Kidney epithelial cell (primary cell): ENCODE results near the gene SPATS1. TPM values are rescaled to one million over a fixed set of nuclear protein-coding genes. Genes with fewer than 3 reads are reported as not detected.
"Not testable (repeated sequence)": the region's sequence is repeated elsewhere in the genome, so short reads cannot be mapped to it uniquely, and the experiment has no call there.

Experiments
- DNase-seq: peaks from one replicate; pipeline ENCODE4 v3.0.0-alpha.2; 2010; ENCODE audit warnings: low read depth
- H3K27me3 ChIP-seq: 2 replicates; pipeline ENCODE4 v1.6.0; 2011; ENCODE audit warnings: low read length; ENCODE audit not compliant: control insufficient read depth, insufficient read depth
- H3K36me3 ChIP-seq: 2 replicates; pipeline ENCODE4 v1.5.1; 2011; ENCODE audit warnings: low read length; ENCODE audit not compliant: control insufficient read depth, insufficient read depth
- H3K4me3 ChIP-seq: 2 replicates; pipeline ENCODE4 v1.5.1; 2011; ENCODE audit warnings: low read depth, mild to moderate bottlenecking, control low read depth, low read length
- CTCF ChIP-seq: IDR thresholded peaks from 2 replicates; pipeline ENCODE4 v1.5.1; 2011; ENCODE audit warnings: mild to moderate bottlenecking, moderate library complexity, low read length, control low read depth, inconsistent platforms; ENCODE audit not compliant: insufficient read depth, poor library complexity, severe bottlenecking
- total RNA-seq: library from RNA; depleted of rRNA; stranded (reverse); fragments of >200 nt; gene quantifications from 2 replicates; pipeline ENCODE4 v1.2.3, GENCODE V29; 2015

SPATS1 gene
- total RNA-seq, 1 donor from 2014 or later, result not detected

DNA sequence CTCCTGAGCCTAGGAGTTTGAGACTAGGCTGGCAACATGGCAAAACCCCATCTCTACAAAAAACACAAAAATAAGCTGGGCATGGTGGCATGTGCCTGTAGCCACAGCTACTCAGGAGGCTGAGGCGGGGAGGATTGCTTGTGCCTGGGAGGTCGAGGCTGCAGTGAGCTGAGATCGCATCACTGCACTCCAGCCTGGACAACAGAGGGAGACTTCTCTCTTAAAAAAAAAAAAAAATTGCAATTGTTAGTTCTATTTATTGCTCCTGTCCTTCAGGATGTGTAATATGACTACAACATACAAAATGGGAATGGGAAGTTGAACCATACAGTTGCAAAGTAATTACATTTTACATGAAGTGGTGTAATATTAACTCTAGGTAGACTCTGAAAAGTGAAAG is 21.2 kb upstream of the SPATS1 start:
- Histone ChIP-seq H3K27me3 (peaks cover 2% of the 10 kb centered on the region), H3K4me3 (no peak overlapping the region)
- TF ChIP-seq CTCF, result no peak

DNA sequence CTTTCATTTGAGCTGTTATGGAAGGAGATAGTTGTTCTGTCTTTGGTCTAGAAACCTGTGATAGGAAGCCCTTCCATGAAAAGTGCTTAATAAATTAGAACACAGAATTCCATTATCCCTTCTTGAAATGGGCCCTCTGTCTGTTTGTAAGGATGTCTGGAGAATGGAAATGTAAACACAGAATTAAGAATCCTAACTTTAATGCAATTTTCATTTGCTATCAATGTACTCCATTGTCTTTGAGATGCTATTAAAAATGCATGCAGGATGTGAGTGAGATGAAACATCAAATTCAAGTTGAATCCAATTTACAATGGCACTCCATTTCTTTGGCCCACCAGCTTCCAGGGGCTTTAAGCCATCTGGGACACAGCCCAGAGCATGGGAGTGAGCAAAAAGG is 15.4 kb upstream of the SPATS1 start:
- Histone ChIP-seq H3K27me3 (peaks cover 11% of the 10 kb centered on the region), H3K36me3 (no peaks in the 10 kb centered on the region), H3K4me3 (no peak overlapping the region)
- TF ChIP-seq CTCF, result no peak
- no peak for DNase-seq

More for the DNA sequence above, 21.2 kb upstream of the SPATS1 start:
- no peak for DNase-seq
- no peaks in the 10 kb centered on the region for H3K36me3 ChIP-seq

- DNase-seq, result no peak
- no peak overlapping the region for H3K4me3 ChIP-seq
- TF ChIP-seq CTCF, result no peak
- no peaks in the 10 kb centered on the region for H3K36me3 ChIP-seq
- H3K27me3 ChIP-seq, result peaks cover 11% of the 10 kb centered on the region
These were observed 14.7 kb upstream of the SPATS1 start for GRCh38 chr6:44327760-44328159.

GRCh38 chr6:44328203-44328602 is 14.2 kb upstream of the SPATS1 start:
- H3K4me3 ChIP-seq, DNase-seq, H3K36me3 ChIP-seq: not testable (repeated sequence)
- H3K27me3 ChIP-seq, result peaks cover 11% of the 10 kb centered on the region

DNA sequence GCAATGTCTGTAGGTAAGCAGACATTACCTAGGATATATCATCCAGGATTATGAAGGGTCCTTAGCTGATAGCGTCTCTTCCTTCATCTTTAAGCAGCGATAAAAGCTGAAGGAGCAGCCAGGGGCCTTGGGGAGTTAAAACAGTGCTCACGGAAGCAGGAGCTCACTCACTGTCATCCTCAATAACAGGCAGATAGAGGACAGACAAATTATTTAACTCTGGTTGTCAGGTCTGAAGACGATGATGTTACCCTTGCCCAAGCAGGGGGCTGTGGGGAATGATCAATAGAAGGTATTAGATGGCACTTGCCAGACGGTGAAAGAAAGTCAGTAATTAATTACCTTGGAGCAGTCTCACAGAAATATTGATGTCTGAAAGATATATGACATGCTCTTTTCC is 12.6 kb upstream of the SPATS1 start:
- Histone ChIP-seq H3K36me3 (no peaks in the 10 kb centered on the region), H3K27me3 (peaks cover 11% of the 10 kb centered on the region), H3K4me3 (no peak overlapping the region)
- no peak for TF ChIP-seq CTCF
- DNase-seq, result no peak

DNA sequence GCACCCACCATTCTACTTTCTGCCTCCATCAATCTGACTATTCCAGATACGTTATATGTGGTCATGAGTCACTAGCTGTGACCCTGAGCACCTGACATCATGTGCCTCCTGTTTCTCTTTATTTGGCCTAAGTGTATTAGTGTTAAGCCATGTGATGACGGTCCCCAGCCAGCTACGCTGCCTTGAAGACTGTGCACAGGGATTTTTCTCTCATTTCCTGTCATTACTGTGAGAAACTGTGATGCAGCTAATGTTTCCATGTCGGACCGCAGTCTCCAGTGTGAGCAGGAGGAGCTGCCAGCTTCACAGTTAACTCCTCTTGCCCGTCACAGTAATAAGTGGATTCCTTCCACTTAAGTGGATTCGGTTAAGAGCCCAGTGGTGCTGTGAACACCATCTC is 9.9 kb upstream of the SPATS1 start:
- peaks cover 13% of the 10 kb centered on the region for H3K27me3 ChIP-seq
- H3K36me3 ChIP-seq, result no peaks in the 10 kb centered on the region
- no peak for TF ChIP-seq CTCF
- H3K4me3 ChIP-seq, result no peak overlapping the region
- no peak for DNase-seq
